Measurements from ENCODE around the gene APOA4. TPM values are rescaled to one million over a fixed set of nuclear protein-coding genes. Genes with fewer than 3 reads are reported as not detected.

The APOA4 gene
- polyA plus RNA-seq, 2 of the 4 experiments (the other 2 are of a cell fraction) = not detected

- no peak for TF ChIP-seq EHF (CRISPR knock-in tag; IDR thresholded peaks at IDR 0.05)
- TF ChIP-seq ELK1 (IDR thresholded peaks at IDR 0.05; ENCODE audit: low read depth, low read length) = no peak
- TF ChIP-seq, protein P1, sequence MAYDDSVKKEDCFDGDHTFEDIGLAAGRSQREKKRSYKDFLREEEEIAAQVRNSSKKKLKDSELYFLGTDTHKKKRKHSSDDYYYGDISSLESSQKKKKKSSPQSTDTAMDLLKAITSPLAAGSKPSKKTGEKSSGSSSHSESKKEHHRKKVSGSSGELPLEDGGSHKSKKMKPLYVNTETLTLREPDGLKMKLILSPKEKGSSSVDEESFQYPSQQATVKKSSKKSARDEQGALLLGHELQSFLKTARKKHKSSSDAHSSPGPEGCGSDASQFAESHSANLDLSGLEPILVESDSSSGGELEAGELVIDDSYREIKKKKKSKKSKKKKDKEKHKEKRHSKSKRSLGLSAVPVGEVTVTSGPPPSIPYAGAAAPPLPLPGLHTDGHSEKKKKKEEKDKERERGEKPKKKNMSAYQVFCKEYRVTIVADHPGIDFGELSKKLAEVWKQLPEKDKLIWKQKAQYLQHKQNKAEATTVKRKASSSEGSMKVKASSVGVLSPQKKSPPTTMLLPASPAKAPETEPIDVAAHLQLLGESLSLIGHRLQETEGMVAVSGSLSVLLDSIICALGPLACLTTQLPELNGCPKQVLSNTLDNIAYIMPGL (CRISPR knock-in tag; IDR thresholded peaks at IDR 0.05; ENCODE audit: borderline replicate concordance) = no peak
- TF ChIP-seq ESRRA (IDR thresholded peaks at IDR 0.05; ENCODE audit: borderline replicate concordance, low read length) = no peak
- no peak for TF ChIP-seq CBX8 (IDR thresholded peaks at IDR 0.05)
- no peak for TF ChIP-seq EHMT2 (IDR thresholded peaks at IDR 0.05; ENCODE audit: low read depth)
- no peak for TF ChIP-seq CBX2 (IDR thresholded peaks at IDR 0.05; ENCODE audit: borderline replicate concordance, low read depth)
- ChIA-PET CTCF (interaction anchor here (1.0 kb wide), 1 partner anchor 13 kb away, joined by 4 read pairs; no protein-coding TSS in a partner anchor), POLR2A (no interaction called here)
- DNase-seq (ENCODE audit: low read depth in 1 of 2, low spot score in 1 of 2) = no peak
- no peak overlapping the region for H3K27ac ChIP-seq
- 89% methylated on average over 5 of the region's 12 CpGs for WGBS (ENCODE audit: missing lambda C conversion rate)
- H3K4me1 ChIP-seq = 0 out of 3 replicates have a peak, but pooled peaks cover 5% of the 10 kb centered on the region
- no peak overlapping the region for H3K4me2 ChIP-seq
- H3K4me3 ChIP-seq = no peak overlapping the region
- no peak for ATAC-seq
- no peaks in the 10 kb centered on the region for H3K9me3 ChIP-seq
- FAIRE-seq = no peak
Observed at GRCh38 chr11:116849060-116849459, 26.0 kb upstream of the APOA4 start.

DNA sequence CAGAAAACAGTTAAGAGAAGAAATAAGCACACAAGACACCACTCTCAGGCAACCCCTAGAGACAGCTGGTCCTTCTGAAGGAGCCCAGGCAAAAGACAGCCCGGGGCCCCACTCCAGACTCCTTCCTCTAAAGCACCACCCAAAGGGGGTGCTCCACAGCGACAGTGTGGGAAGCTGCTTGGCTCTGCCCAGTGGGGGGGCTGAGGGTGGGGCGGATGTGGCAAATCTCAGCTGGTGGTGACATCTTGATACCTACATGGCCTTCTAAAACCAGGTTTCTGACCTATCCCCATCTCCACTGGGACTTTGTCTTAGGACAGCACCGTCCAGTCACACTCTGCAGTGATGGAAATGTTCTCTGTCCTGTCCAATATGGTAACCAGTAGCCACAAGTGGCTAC is 24.5 kb upstream of the APOA4 start:
- Histone ChIP-seq H3K9me3 (no peaks in the 10 kb centered on the region), H3K4me2 (no peak overlapping the region), H3K27ac (no peak overlapping the region), H3K4me3 (no peak overlapping the region), H3K4me1 (no peaks in the 10 kb centered on the region)
- TF ChIP-seq RNF2 (IDR thresholded peaks at IDR 0.05; ENCODE audit: borderline replicate concordance, low read depth) (no peak), FOSB (CRISPR knock-in tag; IDR thresholded peaks at IDR 0.05) (no peak), NR3C1 (IDR thresholded peaks at IDR 0.05) (no peak), RAD21 (conservative IDR thresholded peaks at IDR 0.05 in 1 of 2, IDR thresholded peaks at IDR 0.05 in 1 of 2) (no peak), CBX8 (IDR thresholded peaks at IDR 0.05) (no peak), CHD2 (IDR thresholded peaks at IDR 0.05; ENCODE audit: low read length, partially characterized antibody) (no peak), POLR2AphosphoS2 (conservative IDR thresholded peaks at IDR 0.05; ENCODE audit: low read length) (no peak), JUN (IDR thresholded peaks at IDR 0.05) (no peak), RCOR1 (IDR thresholded peaks at IDR 0.05; ENCODE audit: low read depth, low read length) (no peak), USF2 (IDR thresholded peaks at IDR 0.05) (no peak)
- TF ChIP-seq, protein P2, sequence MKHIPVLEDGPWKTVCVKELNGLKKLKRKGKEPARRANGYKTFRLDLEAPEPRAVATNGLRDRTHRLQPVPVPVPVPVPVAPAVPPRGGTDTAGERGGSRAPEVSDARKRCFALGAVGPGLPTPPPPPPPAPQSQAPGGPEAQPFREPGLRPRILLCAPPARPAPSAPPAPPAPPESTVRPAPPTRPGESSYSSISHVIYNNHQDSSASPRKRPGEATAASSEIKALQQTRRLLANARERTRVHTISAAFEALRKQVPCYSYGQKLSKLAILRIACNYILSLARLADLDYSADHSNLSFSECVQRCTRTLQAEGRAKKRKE (CRISPR knock-in tag; IDR thresholded peaks at IDR 0.05; ENCODE audit: low read depth) = no peak
- CTCF ChIA-PET = interaction anchor here (1.2 to 1.9 kb wide), 4 partner anchors 11 to 258 kb away, joined by 3 to 7 read pairs (median 6); partner anchors contain the start of gene APOA1
- DNase-seq (ENCODE audit: low read depth in 1 of 2, low spot score in 1 of 2) (no peak), FAIRE-seq (no peak), ATAC-seq (no peak)
- WGBS (ENCODE audit: missing lambda C conversion rate) = 100% methylated on average over 2 of the region's 4 CpGs
- POLR2A ChIA-PET = no interaction called here

- H3K4me2 ChIP-seq = no peak overlapping the region
- DNase-seq (ENCODE audit: low read depth in 1 of 2, low spot score in 1 of 2) (no peak), ATAC-seq (no peak), FAIRE-seq (no peak)
- no peak overlapping the region for H3K4me3 ChIP-seq
- H3K4me1 ChIP-seq = no peaks in the 10 kb centered on the region
- ChIA-PET POLR2A (no interaction called here), CTCF (interaction anchor here (1.5 kb wide), 1 partner anchor 8 kb away, joined by 6 read pairs; no protein-coding TSS in a partner anchor)
- no peak overlapping the region for H3K27ac ChIP-seq
- no peak for TF ChIP-seq EHF (CRISPR knock-in tag; IDR thresholded peaks at IDR 0.05)
- no peak for TF ChIP-seq MAZ (IDR thresholded peaks at IDR 0.05; ENCODE audit: borderline replicate concordance, low read depth, low read length)
- no peak for TF ChIP-seq RCOR1 (IDR thresholded peaks at IDR 0.05; ENCODE audit: low read depth, low read length)
- no peak for TF ChIP-seq CBX8 (IDR thresholded peaks at IDR 0.05)
- TF ChIP-seq HOXA7 (CRISPR knock-in tag; IDR thresholded peaks at IDR 0.05) = no peak
- no peak for TF ChIP-seq NR3C1 (IDR thresholded peaks at IDR 0.05)
- no peak for TF ChIP-seq ESRRA (IDR thresholded peaks at IDR 0.05; ENCODE audit: borderline replicate concordance, low read length)
- no peak for TF ChIP-seq CHD2 (IDR thresholded peaks at IDR 0.05; ENCODE audit: low read length, partially characterized antibody)
- TF ChIP-seq EP300 (IDR thresholded peaks at IDR 0.05) = no peak
- no peak for TF ChIP-seq HOXB13 (CRISPR knock-in tag; IDR thresholded peaks at IDR 0.05; ENCODE audit: low read depth)
- no peaks in the 10 kb centered on the region for H3K9me3 ChIP-seq
- WGBS (ENCODE audit: missing lambda C conversion rate) = 97% methylated on average over 4 of the region's 4 CpGs
Observed at GRCh38 chr11:116844722-116845121, 21.6 kb upstream of the APOA4 start.
